Stimulated activated CD8-positive, alpha-beta memory T cell treated with anti-CD3 and anti-CD28 coated beads, Interleukin-4, amount 100 ng/mL, for 4 hours (primary cell): ENCODE data around the gene PRIMA1.

Experiments
- DNase-seq, 2 donors: peaks; one replicate each; pipeline ENCODE4 v3.0.0-alpha.2; 2020; ENCODE audit warnings: low read depth in 2 of 2, low spot score in 1 of 2

PRIMA1 gene

GRCh38 chr14:93685121-93685895 lies 103.0 kb downstream of the PRIMA1 start:
- no peak for DNase-seq

GRCh38 chr14:93683226-93683625 lies 105.1 kb downstream of the PRIMA1 start:
- no peak for DNase-seq

- DNase-seq, result no peak
Measured at GRCh38 chr14:93682459-93682858, 105.8 kb downstream of the PRIMA1 start.

- no peak for DNase-seq
Measured at GRCh38 chr14:93676416-93676958, 111.8 kb downstream of the PRIMA1 start.

DNA sequence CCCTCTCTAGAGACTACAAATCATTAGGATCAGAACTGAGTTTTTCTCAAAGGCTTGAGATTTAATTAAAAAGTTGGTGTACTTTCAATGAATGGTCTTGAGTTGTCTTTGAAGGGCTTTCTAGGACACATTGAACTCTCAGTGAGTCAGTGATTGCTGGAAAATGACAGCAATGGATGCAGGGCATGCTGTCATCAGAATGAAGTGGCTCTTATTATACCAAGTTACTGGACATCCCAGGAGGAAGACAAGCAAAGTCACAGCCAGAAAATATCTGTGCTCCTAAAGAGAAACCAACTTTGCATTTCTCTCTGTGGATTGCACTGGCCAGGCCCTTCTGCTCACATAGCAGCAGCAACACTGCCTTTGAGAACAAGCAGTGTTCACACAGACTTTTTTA lies 112.6 kb downstream of the PRIMA1 start:
- no peak for DNase-seq

GRCh38 chr14:93674343-93674742 lies 113.9 kb downstream of the PRIMA1 start:
- no peak for DNase-seq

DNA sequence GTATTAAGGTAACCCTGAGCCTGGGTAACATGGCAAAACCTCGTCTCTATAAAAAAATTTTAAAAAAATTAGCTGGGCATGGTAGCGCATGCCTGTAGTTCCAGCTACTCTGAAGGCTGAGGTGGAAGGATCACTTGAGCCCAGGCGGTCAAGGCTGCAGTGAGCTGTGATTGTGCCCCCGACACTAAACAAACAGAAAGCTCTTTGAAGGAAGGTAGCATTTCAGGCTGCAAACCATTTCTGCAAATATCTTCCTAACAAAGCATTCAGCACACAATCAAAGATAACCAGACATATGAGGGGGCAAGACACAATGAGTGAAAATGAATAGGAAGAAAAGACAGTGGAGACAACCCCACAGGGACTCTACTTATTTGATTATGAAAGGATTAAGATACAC lies 118.7 kb downstream of the PRIMA1 start:
- DNase-seq, result no peak
